Measurements from ENCODE around the gene RWDD1. TPM values are rescaled to one million over a fixed set of nuclear protein-coding genes. Genes with fewer than 3 reads are reported as not detected.

The RWDD1 gene
- total and polyA plus RNA-seq, 2 experiments from 2014 or later: 41.0 to 48.8 TPM

DNA sequence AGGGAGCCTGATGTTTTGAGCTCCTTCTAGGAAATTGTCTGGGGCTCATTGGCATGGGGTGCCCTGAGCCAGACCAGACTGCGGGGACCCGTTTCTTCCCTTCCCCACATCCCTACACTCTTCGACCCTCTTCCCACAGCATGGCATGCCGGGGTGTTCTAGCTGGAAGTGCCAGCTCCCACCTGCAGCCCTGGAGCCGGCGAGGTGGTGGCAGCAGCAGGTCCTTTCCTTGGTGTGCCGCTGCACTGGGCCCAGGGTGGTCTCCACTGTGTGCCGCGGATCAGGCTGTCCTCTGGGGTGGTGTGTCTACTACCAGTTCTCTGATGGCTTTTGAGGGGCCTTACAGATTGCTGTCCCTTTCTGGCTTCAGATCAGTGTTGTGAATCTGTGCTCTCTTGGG lies 7.5 kb upstream of the RWDD1 start:
- Histone ChIP-seq H3K36me3 (replicated peaks; ENCODE audit: insufficient read depth, low read depth) (no peaks in the 10 kb centered on the region), H3K9me2 (replicated peaks; ENCODE audit: insufficient read depth) (no peaks in the 10 kb centered on the region), H3K4me2 (no peak overlapping the region), H2AFZ (no peak overlapping the region), H3K4me1 (ENCODE audit: insufficient read depth) (peaks cover 7% of the 10 kb centered on the region), H4K20me1 (ENCODE audit: insufficient read depth, poor library complexity, severe bottlenecking) (no peaks in the 10 kb centered on the region), H3K4me3 (no peak overlapping the region), H3K27ac (no peak overlapping the region), H3K9me3 (ENCODE audit: low read depth) (no peaks in the 10 kb centered on the region), H3K79me2 (no peaks in the 10 kb centered on the region), H3K27me3 (no peaks in the 10 kb centered on the region)
- no peak for TF ChIP-seq CTCF (IDR thresholded peaks at IDR 0.05; ENCODE audit: poor library complexity)
- TF ChIP-seq EZH2phosphoT487 (IDR thresholded peaks at IDR 0.05; ENCODE audit: low read depth, severe bottlenecking, unreplicated experiment): no peak
- WGBS (ENCODE audit: low lambda C conversion rate, missing lambda C conversion rate): 93% methylated on average over 9 of the region's 9 CpGs
- DNase-seq (ENCODE audit: low spot score): no peak

DNA sequence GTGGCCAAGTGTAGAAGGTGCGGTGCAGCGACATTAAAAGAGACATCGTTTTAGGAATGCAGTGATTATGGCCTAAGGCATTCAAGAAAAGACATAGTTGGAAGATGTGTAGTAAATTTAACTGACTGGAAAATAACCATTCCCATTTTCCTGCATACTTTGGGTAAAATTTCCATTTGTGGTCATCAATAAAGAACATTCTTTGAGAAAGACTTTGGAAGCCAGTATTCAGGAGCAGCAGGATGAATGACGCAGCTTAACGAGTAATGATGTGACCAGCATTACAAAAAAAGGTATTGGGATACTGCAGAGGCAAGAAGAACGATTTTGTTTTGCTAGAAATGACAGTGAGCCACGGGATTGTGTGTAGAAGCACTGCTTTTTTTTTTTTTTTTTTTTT lies 7.0 kb upstream of the RWDD1 start:
- Histone ChIP-seq H3K9me2 (replicated peaks; ENCODE audit: insufficient read depth) (no peaks in the 10 kb centered on the region), H3K79me2 (no peaks in the 10 kb centered on the region), H2AFZ (no peak overlapping the region), H3K27me3 (no peaks in the 10 kb centered on the region), H3K9me3 (ENCODE audit: low read depth) (no peaks in the 10 kb centered on the region), H3K4me3 (no peak overlapping the region), H3K27ac (no peak overlapping the region), H3K4me1 (ENCODE audit: insufficient read depth) (peaks cover 7% of the 10 kb centered on the region), H3K36me3 (replicated peaks; ENCODE audit: insufficient read depth, low read depth) (no peaks in the 10 kb centered on the region), H4K20me1 (ENCODE audit: insufficient read depth, poor library complexity, severe bottlenecking) (no peaks in the 10 kb centered on the region), H3K4me2 (no peak overlapping the region)
- no peak for DNase-seq (ENCODE audit: low spot score)
- WGBS (ENCODE audit: low lambda C conversion rate, missing lambda C conversion rate): 85% methylated on average over 7 of the region's 7 CpGs
- no peak for TF ChIP-seq EZH2phosphoT487 (IDR thresholded peaks at IDR 0.05; ENCODE audit: low read depth, severe bottlenecking, unreplicated experiment)
- TF ChIP-seq CTCF (IDR thresholded peaks at IDR 0.05; ENCODE audit: poor library complexity): no peak
- no peak for TF ChIP-seq EZH2 (IDR thresholded peaks at IDR 0.05; ENCODE audit: borderline replicate concordance)

DNA sequence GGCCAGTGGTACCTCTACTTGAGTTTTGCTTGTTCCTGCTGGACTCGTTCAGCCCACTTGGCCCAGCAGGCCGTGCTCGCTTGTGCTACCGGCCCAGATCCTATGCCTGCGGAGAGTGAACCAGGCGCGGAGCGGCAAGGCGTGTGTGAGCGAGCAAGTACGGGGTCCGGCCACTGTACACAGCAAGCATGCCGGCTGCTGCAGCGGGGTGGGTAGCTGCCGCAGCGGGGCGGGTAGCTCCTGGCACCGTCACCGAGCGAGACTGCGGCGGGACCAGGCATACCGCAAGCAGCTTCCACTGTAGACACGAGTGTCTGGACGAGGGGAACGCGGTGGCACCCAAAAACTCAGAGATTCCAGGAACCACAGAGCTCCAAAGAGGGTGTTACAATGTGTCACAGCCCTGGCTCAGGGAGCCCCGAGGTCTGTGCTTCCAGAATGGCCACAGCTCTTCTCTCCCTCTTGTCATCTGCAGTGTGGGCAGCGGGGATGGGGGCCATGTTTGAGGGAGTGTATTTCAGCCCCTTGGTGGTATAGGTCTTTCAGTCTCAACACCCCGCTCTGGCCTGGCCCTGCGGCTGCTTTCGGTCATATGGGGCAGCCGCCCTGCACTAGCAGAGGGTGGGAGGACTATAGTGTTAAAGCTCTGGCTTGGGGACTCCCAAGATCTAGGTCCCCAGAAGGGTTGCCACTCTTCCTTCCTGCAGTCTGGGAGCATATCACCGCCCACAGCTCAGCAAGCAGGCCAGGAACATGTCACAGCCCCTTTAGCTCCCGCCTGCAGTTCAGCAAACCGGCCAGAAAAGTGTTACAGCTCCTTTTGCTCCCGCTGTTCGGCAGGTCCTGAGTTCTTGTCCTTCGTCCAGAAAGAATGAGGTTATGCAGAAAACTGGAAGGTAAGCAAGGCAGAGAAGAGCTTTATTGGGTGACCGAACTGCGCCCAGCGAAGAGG lies 6.1 kb upstream of the RWDD1 start:
- H3K27me3 ChIP-seq: no peaks in the 10 kb centered on the region
- H3K9me3 ChIP-seq (ENCODE audit: low read depth): no peaks in the 10 kb centered on the region
- H3K36me3 ChIP-seq (replicated peaks; ENCODE audit: insufficient read depth, low read depth): no peaks in the 10 kb centered on the region
- H4K20me1 ChIP-seq (ENCODE audit: insufficient read depth, poor library complexity, severe bottlenecking): no peaks in the 10 kb centered on the region
- no peak for DNase-seq (ENCODE audit: low spot score)
- no peaks in the 10 kb centered on the region for H3K9me2 ChIP-seq (replicated peaks; ENCODE audit: insufficient read depth)
- H3K27ac ChIP-seq: no peak overlapping the region
- H2AFZ ChIP-seq: no peak overlapping the region
- peaks cover 12% of the 10 kb centered on the region for H3K4me1 ChIP-seq (ENCODE audit: insufficient read depth)
- no peak overlapping the region for H3K4me3 ChIP-seq
- no peak overlapping the region for H3K4me2 ChIP-seq
- TF ChIP-seq EZH2phosphoT487 (IDR thresholded peaks at IDR 0.05; ENCODE audit: low read depth, severe bottlenecking, unreplicated experiment) (no peak), CTCF (IDR thresholded peaks at IDR 0.05; ENCODE audit: poor library complexity) (no peak)
- WGBS (ENCODE audit: low lambda C conversion rate, missing lambda C conversion rate): 94% methylated on average over 30 of the region's 42 CpGs
- peaks cover 5% of the 10 kb centered on the region for H3K79me2 ChIP-seq
